ENCODE results near the gene BAIAP2. TPM values are rescaled to one million over a fixed set of nuclear protein-coding genes. Genes with fewer than 3 reads are reported as not detected.

BAIAP2 gene
- total and polyA plus RNA-seq, 2 of the 13 experiments (the other 11 are each of a cell fraction or from before 2014, with no cell fraction given), result 22.5 to 24.0 TPM

GRCh38 chr17:81044764-81045589 lies 10.0 kb downstream of the BAIAP2 start (continued):
- TF ChIP-seq, protein P1, sequence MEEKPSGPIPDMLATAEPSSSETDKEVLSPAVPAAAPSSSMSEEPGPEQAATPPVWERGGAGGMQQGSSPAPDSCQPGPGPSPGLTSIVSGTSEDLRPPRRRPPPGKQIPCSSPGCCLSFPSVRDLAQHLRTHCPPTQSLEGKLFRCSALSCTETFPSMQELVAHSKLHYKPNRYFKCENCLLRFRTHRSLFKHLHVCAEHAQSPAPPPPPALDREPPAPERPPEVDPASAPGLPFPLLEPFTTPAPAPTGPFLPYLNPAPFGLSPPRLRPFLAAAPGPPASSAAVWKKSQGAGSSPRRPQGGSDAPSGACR (CRISPR knock-in tag; IDR thresholded peaks at IDR 0.05), result 0 out of 2 replicates have a peak, but pooled peaks have one; percentile 65
- TF ChIP-seq, protein P2, sequence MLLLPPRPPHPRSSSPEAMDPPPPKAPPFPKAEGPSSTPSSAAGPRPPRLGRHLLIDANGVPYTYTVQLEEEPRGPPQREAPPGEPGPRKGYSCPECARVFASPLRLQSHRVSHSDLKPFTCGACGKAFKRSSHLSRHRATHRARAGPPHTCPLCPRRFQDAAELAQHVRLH (CRISPR knock-in tag; IDR thresholded peaks at IDR 0.05; ENCODE audit: borderline replicate concordance, low read depth), result no peak
- TF ChIP-seq AKAP8 (CRISPR knock-in tag; IDR thresholded peaks at IDR 0.05) (no peak; the same call in 1 of the 2 replicates), ZNF101 (CRISPR knock-in tag; IDR thresholded peaks at IDR 0.05; ENCODE audit: borderline replicate concordance, low read depth) (no peak), ZNF317 (CRISPR knock-in tag; IDR thresholded peaks at IDR 0.05) (peak; percentile 71; the same call in 1 of the 2 replicates), HMG20B (CRISPR knock-in tag; conservative IDR thresholded peaks at IDR 0.05) (peak; percentile 31; the same call in 1 of the 2 replicates), PHF21A (CRISPR knock-in tag; IDR thresholded peaks at IDR 0.05) (peak; percentile 94), SAP130 (CRISPR knock-in tag; IDR thresholded peaks at IDR 0.05; ENCODE audit: low read depth) (peak; percentile 47; the same call in 1 of the 2 replicates), HNF4A (CRISPR knock-in tag; IDR thresholded peaks at IDR 0.05) (peak; percentile 35), NFAT5 (CRISPR knock-in tag; IDR thresholded peaks at IDR 0.05) (0 out of 2 replicates have a peak, but pooled peaks have one; percentile 48), RARA (CRISPR knock-in tag; IDR thresholded peaks at IDR 0.05) (peak; percentile 11; the same call in 1 of the 2 replicates), KDM5B (CRISPR knock-in tag; IDR thresholded peaks at IDR 0.05; ENCODE audit: borderline replicate concordance) (peak; percentile 77; the same call in 1 of the 2 replicates), ZBED4 (CRISPR knock-in tag; IDR thresholded peaks at IDR 0.05; ENCODE audit: borderline replicate concordance) (no peak), ZNF225 (CRISPR knock-in tag; IDR thresholded peaks at IDR 0.05) (0 out of 2 replicates have a peak, but pooled peaks have one; percentile 23), TRIM24 (CRISPR knock-in tag; IDR thresholded peaks at IDR 0.05) (no peak), KDM2A (CRISPR knock-in tag; IDR thresholded peaks at IDR 0.05; ENCODE audit: borderline replicate concordance, low read depth) (no peak; the same call in 1 of the 2 replicates)
- TF ChIP-seq, protein P3, sequence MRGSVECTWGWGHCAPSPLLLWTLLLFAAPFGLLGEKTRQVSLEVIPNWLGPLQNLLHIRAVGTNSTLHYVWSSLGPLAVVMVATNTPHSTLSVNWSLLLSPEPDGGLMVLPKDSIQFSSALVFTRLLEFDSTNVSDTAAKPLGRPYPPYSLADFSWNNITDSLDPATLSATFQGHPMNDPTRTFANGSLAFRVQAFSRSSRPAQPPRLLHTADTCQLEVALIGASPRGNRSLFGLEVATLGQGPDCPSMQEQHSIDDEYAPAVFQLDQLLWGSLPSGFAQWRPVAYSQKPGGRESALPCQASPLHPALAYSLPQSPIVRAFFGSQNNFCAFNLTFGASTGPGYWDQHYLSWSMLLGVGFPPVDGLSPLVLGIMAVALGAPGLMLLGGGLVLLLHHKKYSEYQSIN (CRISPR knock-in tag; IDR thresholded peaks at IDR 0.05; ENCODE audit: borderline replicate concordance), result no peak
